Left renal pelvis (tissue), 4 donors: ENCODE results near the gene PTGER3. TPM values are rescaled to one million over a fixed set of nuclear protein-coding genes. Genes with fewer than 3 reads are reported as not detected.

ENCODE experiments used
- DNase-seq, 4 donors: peaks; one replicate each; pipeline ENCODE4 v3.0.0-alpha.2; 2013; ENCODE audit warnings: low read depth in 4 of 4, low spot score in 3 of 4
- polyA plus RNA-seq, 4 donors: library from polyadenylated mRNA; unstranded; fragments of 120-200 nt; gene quantifications; one replicate each; pipeline ENCODE4 v1.2.1, GENCODE V29; 2013; ENCODE audit not compliant: insufficient read length in 4 of 4

PTGER3 gene
- polyA plus RNA-seq, 4 donors, result 25.0 to 64.4 (median 47.1) TPM

DNA sequence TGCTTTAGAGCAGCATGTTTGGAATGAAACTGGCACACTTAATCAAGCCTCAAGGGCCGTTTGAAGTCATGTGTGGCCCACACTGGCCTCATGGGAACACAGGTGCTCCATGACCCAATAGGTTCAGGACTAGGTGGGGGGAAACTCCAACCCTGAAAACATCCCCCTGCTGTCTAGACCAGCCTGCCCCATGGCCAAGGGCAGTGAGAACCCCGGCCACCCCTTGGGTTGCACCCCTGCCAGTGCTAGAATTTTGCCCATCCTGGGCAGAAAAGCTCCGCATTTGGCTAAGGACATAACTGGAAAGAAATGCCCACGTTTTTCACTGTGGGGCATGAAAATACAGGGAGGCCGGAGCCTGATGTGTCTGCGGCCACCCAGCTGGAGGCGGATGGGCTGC is 6.1 kb upstream of the PTGER3 start:
- DNase-seq, result no peak

GRCh38 chr1:71053146-71053545 is 5.5 kb upstream of the PTGER3 start:
- DNase-seq, result no peak

DNA sequence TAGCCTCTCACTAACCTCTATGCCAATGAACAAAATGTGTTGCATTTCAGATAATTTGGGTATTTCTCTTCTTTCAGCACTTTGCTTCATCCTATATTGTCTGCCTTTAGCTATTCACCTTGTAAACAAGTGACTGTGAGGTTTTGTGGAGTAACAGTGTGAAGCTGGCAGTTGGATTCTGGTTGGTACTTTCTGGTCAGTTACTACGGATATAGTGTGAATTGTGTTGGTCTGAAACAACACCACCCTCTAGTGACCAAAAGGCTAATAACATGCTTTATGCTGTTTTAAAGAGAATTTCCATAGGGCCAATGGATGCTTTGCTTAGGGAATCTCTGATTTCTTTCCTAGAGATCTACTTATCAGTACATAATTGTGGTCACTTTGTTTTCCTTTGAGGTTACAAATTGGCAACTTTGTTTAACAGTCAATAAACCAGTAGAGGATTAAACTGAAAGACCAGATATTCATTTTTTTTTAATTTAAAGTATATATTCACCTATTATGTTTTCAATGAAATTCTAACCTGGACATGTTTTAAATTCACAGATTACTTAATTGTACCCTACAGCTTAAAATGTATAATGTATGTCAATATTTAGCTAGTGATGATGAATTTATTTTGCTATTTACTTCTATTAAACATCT is 2.5 kb upstream of the PTGER3 start:
- DNase-seq, result peak; percentile 43 to 63 (median 54)

DNA sequence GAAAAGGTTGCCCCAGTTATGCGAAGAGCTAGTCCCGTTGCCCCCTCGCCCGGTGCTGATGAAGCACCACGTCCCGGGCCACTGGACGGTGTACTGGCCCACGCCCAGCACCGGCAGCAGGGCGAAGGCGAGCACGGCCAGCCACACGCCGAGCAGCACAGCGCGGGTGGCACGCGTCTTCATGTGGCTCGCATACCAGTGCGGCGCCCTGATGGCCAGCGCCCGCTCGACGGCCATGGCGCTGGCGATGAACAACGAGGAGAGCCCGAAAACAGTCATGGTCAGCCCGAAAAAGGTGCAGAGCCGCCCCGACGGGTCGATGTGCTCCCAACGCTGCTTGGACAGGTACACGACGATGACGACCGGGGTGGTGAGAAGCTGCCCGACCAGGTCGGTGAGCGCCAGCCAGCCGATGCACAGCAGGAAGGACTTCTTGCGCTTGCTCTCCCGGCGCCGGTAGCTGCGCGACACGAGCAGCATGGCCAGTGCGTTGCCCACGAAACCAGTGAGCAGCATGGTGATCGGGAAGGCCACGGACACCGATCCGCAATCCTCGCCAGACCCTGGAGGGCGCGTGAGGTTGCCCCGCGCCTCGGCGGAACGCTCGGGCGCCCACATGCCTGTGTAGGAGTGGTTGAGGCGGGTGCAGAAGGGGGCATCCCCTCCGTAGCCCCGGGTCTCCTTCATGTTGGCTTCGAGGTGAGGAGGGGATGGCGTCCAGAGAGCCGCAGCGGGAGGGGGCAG is 553 bp downstream of the PTGER3 start:
- no peak for DNase-seq

- no peak for DNase-seq
Observed at GRCh38 chr1:71045463-71046028, 2.1 kb downstream of the PTGER3 start.

DNA sequence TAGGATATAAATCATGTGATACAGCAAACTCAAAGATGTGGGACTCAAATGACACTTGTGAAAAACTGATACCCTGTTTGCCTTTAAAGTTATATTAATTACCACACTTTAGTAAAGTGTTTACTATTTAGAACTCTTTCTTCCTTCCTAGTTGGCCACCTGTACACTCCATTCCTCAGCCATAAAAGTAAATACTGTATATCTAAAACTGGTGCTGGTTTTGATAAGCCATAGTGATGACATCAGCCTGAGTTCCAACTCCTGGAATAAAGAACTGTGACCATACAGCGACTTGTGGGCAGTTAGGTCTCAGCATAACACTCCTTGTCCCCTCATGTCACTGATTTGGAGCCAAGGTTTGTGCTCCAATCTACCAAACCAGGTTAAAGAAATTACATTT is 2.8 kb downstream of the PTGER3 start:
- DNase-seq, result no peak

GRCh38 chr1:71043065-71043464 is 4.6 kb downstream of the PTGER3 start:
- no peak for DNase-seq

DNA sequence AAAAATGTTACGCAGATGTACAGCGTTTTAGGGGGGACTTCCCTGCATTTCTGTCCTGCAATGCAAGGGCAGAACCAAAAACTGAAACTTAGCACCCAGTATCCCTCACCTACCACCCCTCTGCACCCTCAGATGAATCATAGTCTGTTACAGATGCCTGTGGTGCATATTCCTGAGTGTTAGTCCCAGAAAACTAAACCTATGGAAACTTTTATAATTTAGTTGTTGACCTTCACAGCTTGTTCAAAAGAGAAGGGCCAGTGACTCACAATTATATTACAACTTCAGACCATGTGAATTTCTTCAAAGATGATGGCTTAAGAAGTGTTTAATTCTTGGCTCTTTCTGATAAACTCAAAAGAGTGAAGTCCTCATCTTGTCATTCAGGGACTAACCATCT is 5.8 kb downstream of the PTGER3 start:
- no peak for DNase-seq

DNA sequence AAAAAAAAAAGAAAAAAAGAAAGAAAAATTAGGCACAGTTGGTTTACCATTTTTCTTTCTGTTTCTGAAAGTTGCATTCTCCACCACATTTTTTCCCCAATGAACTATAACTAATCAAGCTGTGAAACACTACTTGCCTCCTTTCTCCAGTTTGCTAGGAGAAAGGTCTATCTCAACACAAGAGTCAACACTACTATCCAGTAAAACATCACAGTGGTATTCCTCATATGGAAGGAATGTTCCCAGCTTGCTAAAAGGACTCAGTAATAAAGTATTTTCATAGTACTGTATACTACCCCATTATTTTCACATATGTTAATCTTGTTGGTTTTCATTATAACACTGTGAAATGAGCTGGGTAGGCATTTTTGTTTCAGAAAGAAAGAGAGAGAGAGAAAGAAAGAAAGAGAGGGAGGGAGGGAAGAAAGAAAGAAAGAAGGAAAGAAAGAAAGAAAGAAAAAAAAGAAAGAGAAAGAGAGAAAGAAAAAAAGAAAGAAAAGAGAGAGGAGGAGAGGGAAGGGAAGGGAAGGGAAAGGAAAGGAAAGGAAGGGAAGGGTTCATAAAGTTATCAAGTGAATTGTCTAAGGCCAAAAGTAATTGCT is 7.9 kb downstream of the PTGER3 start:
- no peak for DNase-seq

DNA sequence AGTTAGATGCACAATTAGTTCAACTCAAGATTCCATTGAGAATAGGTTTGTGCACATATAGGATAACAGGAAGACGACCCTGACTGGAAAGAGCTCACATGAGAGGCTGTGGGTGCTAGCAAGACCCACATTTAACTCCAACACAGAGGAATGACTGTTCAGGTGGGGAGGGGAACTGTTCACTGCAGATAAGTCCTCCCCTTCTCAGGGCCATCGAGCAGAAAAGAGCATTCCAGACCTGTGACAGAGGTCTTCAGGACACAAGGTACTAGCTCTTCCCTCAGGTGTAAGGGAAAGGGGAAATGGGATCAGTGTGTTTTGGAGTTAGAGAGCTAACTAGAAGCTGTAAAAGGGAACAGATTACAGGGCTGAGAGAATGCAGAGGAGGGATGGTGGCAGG is 8.7 kb downstream of the PTGER3 start:
- DNase-seq, result no peak

- no peak for DNase-seq
Observed at GRCh38 chr1:71037829-71038620, 9.6 kb downstream of the PTGER3 start.

GRCh38 chr1:71037066-71037465 is 10.6 kb downstream of the PTGER3 start:
- DNase-seq, result no peak

DNA sequence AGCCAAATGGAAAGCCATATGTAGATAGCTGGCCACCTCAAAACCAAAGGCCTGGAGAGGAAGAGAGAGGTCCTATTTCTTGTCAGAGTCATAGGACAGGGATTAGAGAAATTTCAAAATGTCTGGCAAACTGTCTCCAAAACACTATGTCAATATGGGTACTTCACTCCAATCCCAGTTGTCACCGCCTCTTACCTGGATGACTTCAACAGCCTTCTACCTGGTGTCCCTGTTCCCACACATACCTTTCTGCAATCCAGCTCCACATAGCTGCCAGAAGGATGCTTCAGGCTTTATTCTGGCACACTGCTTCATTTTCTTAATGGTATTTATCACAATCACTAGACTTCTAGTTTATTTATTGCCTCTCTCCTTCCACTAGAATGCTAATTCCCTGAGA is 14.5 kb downstream of the PTGER3 start:
- DNase-seq, result no peak

- no peak for DNase-seq
Observed at GRCh38 chr1:71031426-71031825, 16.2 kb downstream of the PTGER3 start.

GRCh38 chr1:71030026-71030425 is 17.6 kb downstream of the PTGER3 start:
- DNase-seq, result no peak

GRCh38 chr1:71028981-71029380 is 18.6 kb downstream of the PTGER3 start:
- no peak for DNase-seq

DNA sequence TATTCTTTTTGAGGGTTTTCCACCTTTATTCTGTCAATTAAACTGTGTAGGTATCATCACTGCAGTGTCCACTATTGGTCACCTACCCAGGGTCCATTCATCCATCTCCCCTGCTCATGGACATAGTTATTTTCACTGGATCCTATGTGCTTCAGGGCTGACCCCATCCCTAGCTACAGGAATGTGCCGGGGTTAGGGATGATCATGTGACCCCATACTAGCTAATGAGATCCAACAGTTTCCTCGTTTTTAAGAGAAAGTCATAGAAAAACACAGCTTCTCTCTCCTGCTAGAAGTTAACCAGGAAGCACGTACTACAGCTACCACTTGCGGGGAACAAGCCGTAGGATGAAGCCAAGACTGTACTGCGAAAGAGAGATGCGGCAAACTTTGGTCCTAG is 19.6 kb downstream of the PTGER3 start:
- no peak for DNase-seq

DNA sequence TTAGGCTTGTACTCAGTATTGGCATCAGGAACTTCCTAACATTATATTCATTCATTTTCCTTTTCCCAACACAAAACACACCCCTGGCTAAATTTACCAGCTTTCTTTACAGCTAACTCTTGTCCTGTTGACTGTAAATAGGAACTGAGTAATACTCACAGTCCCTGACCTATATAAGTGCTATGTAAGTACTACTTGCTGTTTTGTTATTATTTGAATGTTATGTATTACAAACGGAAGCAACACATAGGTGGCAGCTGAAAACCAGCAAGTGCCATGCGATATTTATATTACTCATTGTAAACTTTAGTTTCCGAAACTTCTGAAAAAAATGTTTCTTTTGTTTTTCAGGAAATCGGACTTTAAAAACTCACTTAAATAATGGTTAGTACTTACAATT is 21.5 kb downstream of the PTGER3 start:
- DNase-seq, result no peak

DNA sequence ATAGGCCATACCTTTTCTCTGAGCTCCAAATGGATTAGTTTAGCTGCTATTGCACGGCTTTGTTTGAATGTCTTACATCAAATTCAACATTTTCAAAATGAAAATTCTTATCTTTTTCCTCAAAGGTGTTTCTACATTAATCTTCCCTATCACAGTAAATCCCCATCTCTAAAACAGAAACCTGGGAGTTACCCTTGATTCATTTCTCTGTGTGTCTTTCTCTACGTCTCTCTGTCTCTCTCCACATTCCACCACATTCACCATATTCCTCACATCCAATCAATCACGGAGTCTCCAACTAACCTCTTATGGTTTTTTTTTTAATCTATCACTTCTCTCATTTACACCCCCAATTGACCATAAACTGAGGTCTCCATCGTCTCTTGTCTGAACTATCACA is 24.1 kb downstream of the PTGER3 start:
- no peak for DNase-seq

DNA sequence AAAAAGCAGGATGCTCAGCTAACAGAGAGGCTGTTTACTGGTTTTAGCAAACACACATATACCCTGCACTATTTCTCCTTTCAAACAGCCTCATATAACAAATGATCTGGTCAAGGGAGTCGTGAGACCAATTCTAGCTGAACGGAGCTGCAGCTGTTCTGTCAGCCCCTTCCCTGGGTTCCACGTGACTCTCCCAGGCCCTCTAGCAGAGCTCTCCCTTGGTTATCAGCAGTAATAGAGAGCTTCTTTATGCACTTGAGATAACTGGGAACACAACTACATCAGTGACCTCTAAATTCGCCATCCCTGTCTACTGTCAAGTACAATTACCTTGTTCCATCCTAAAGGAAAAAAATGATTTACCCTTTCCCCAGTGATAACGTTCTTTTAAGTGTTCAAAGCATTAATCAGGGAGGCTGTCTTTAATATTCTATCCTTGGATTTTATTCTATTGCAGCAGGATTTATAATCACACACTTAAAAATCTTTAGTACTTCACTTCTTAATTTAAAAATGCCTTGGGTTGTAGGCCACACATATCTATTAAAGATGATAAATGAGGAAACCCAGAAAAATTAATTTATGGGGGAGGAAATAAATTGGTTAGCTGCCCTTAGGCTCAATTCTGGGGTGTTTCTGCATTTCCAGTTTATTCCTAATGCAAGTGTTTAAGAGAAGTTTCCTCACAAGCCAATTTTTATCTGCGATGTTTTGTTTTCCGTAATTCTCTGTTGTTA is 28.2 kb downstream of the PTGER3 start:
- no peak for DNase-seq
